ENCODE data around the gene TASP1. TPM values are rescaled to one million over a fixed set of nuclear protein-coding genes. Genes with fewer than 3 reads are reported as not detected.

TASP1 gene
- total RNA-seq, 1 donor from 2014 or later = 22.4 TPM

- Mint-ChIP-seq H3K4me3 (ENCODE audit: low read depth) (no peak overlapping the region), H3K36me3 (ENCODE audit: insufficient read depth) (peaks cover 1% of the 10 kb centered on the region), H3K4me1 (ENCODE audit: low read depth) (no peaks in the 10 kb centered on the region), H3K27ac (no peak overlapping the region), H3K27me3 (no peaks in the 10 kb centered on the region), H3K9me3 (ENCODE audit: low read depth) (no peaks in the 10 kb centered on the region)
- no peak for TF ChIP-seq CTCF (IDR thresholded peaks at IDR 0.05; ENCODE audit: unreplicated experiment)
- DNase-seq (ENCODE audit: low spot score, unreplicated experiment) = no peak
Measured at GRCh38 chr20:13402986-13403385, 235.7 kb downstream of the TASP1 start.

- no peak overlapping the region for H3K4me3 Mint-ChIP-seq (ENCODE audit: low read depth)
- H3K27me3 Mint-ChIP-seq = no peaks in the 10 kb centered on the region
- H3K4me1 Mint-ChIP-seq (ENCODE audit: low read depth) = no peaks in the 10 kb centered on the region
- no peaks in the 10 kb centered on the region for H3K9me3 Mint-ChIP-seq (ENCODE audit: low read depth)
- no peak for DNase-seq (ENCODE audit: low spot score, unreplicated experiment)
- no peak for TF ChIP-seq CTCF (IDR thresholded peaks at IDR 0.05; ENCODE audit: unreplicated experiment)
- peaks cover 1% of the 10 kb centered on the region for H3K36me3 Mint-ChIP-seq (ENCODE audit: insufficient read depth)
- H3K27ac Mint-ChIP-seq = no peak overlapping the region
Measured at GRCh38 chr20:13402171-13402760, 236.5 kb downstream of the TASP1 start.

- Mint-ChIP-seq H3K4me3 (ENCODE audit: low read depth) (no peak overlapping the region), H3K4me1 (ENCODE audit: low read depth) (no peaks in the 10 kb centered on the region)
Measured at GRCh38 chr20:13401596-13401995, 237.1 kb downstream of the TASP1 start.

GRCh38 chr20:13400453-13400852 lies 238.3 kb downstream of the TASP1 start:
- Mint-ChIP-seq H3K27me3 (no peaks in the 10 kb centered on the region), H3K4me3 (ENCODE audit: low read depth) (no peak overlapping the region), H3K4me1 (ENCODE audit: low read depth) (no peaks in the 10 kb centered on the region), H3K27ac (no peak overlapping the region), H3K9me3 (ENCODE audit: low read depth) (no peaks in the 10 kb centered on the region), H3K36me3 (ENCODE audit: insufficient read depth) (no peaks in the 10 kb centered on the region)
- no peak for DNase-seq (ENCODE audit: low spot score, unreplicated experiment)
- TF ChIP-seq CTCF (IDR thresholded peaks at IDR 0.05; ENCODE audit: unreplicated experiment) = no peak

More at GRCh38 chr20:13401596-13401995, 237.1 kb downstream of the TASP1 start:
- Mint-ChIP-seq H3K27ac (no peak overlapping the region), H3K9me3 (ENCODE audit: low read depth) (no peaks in the 10 kb centered on the region), H3K27me3 (no peaks in the 10 kb centered on the region), H3K36me3 (ENCODE audit: insufficient read depth) (peaks cover 1% of the 10 kb centered on the region)
- DNase-seq (ENCODE audit: low spot score, unreplicated experiment) = no peak
- no peak for TF ChIP-seq CTCF (IDR thresholded peaks at IDR 0.05; ENCODE audit: unreplicated experiment)

GRCh38 chr20:13397300-13397724 lies 241.4 kb downstream of the TASP1 start:
- no peak for TF ChIP-seq CTCF (IDR thresholded peaks at IDR 0.05; ENCODE audit: unreplicated experiment)
- no peak overlapping the region for H3K4me3 Mint-ChIP-seq (ENCODE audit: low read depth)
- H3K9me3 Mint-ChIP-seq (ENCODE audit: low read depth) = no peaks in the 10 kb centered on the region
- H3K27ac Mint-ChIP-seq = no peak overlapping the region
- H3K27me3 Mint-ChIP-seq = no peaks in the 10 kb centered on the region
- H3K36me3 Mint-ChIP-seq (ENCODE audit: insufficient read depth) = peaks cover 1% of the 10 kb centered on the region
- no peaks in the 10 kb centered on the region for H3K4me1 Mint-ChIP-seq (ENCODE audit: low read depth)
- DNase-seq (ENCODE audit: low spot score, unreplicated experiment) = no peak

Measured in progenitor cell of endocrine pancreas (in vitro differentiated cells).